Cardiac muscle cell (in vitro differentiated cells and primary cell): Measurements from ENCODE around the gene SLC38A11. TPM values are rescaled to one million over a fixed set of nuclear protein-coding genes. Genes with fewer than 3 reads are reported as not detected.

ENCODE experiments used
- DNase-seq, 2 donors: peaks; one replicate each; pipeline versions ENCODE4 v3.0.0 to v3.0.0-alpha.2; 2010 to 2017; ENCODE audit warnings: low read depth in 1 of 2, low spot score in 1 of 2
- H3K27ac ChIP-seq: fragments of 200-600 bp; sonication (generic); 2 replicates; pipeline ENCODE4 v1.5.1; 2016
- H3K27me3 ChIP-seq: fragments of 200-600 bp; sonication (generic); 2 replicates; pipeline ENCODE4 v1.6.0; 2016; ENCODE audit warnings: control low read depth
- H3K36me3 ChIP-seq: fragments of 200-600 bp; sonication (generic); 2 replicates; pipeline ENCODE4 v1.5.1; 2016; ENCODE audit warnings: control low read depth
- H3K4me1 ChIP-seq: fragments of 200-600 bp; sonication (generic); 2 replicates; pipeline ENCODE4 v1.8.1; 2017; ENCODE audit warnings: low read depth, mild to moderate bottlenecking, mixed run types
- H3K4me3 ChIP-seq: fragments of 200-600 bp; sonication (generic); 2 replicates; pipeline ENCODE4 v1.5.1; 2016; ENCODE audit warnings: mild to moderate bottlenecking
- H3K9me3 ChIP-seq: fragments of 200-600 bp; sonication (generic); 2 replicates; pipeline ENCODE4 v1.5.1; 2017; ENCODE audit warnings: low read depth, mild to moderate bottlenecking, control low read depth
- polyA plus RNA-seq: library from polyadenylated mRNA; unstranded; fragments of >200 nt; fragmentation: Nextera tagmentation; extraction: Ambion mirVana; gene quantifications from 2 replicates; pipeline ENCODE4 v1.2.1, GENCODE V29; 2016
- total RNA-seq: library from RNA; depleted of rRNA; stranded (reverse); fragments of >200 nt; gene quantifications from 2 replicates; pipeline ENCODE4 v1.2.3, GENCODE V29; 2016
- TF ChIP-seq, protein P1 (sequence below): IDR thresholded peaks from 2 replicates; pipeline ENCODE4 v1.5.1; 2012; ENCODE audit warnings: low read depth, mild to moderate bottlenecking, low read length

Gene SLC38A11
- total and polyA plus RNA-seq, 2 experiments from 2014 or later: not detected

DNA sequence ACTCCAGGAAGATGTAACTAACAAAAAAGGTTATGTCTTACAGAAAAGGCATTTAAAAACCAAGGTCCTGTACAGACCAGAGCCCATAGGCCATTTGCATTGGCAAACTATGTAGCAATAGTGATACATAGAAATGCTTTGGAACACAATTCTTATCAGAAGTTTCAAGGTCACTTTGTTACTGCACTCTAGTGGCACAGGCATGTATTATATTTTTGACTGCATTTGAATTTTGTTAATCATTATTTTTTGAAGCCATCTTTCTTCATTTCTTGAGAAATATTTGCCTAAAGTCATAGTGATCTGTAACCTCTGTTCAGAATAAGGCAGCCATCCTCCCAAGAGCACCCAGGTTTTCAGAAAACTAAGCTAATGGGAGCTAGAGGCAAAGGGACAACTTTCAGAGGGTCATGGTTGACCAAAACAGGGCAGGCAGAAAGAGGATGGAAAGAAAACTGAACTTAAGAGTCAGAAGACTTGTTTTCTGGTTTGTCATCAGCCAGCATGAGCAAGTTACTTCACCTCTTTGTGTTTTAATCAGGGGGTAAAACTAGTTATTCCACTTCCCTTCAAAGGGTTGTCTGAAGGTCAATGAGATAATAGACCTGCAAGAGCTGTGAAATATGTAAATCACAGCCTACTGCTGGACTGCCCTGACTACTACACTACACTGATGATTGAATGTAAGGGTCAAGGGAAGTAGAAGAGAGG lies 41.5 kb downstream of the SLC38A11 start:
- TF ChIP-seq, protein P1, sequence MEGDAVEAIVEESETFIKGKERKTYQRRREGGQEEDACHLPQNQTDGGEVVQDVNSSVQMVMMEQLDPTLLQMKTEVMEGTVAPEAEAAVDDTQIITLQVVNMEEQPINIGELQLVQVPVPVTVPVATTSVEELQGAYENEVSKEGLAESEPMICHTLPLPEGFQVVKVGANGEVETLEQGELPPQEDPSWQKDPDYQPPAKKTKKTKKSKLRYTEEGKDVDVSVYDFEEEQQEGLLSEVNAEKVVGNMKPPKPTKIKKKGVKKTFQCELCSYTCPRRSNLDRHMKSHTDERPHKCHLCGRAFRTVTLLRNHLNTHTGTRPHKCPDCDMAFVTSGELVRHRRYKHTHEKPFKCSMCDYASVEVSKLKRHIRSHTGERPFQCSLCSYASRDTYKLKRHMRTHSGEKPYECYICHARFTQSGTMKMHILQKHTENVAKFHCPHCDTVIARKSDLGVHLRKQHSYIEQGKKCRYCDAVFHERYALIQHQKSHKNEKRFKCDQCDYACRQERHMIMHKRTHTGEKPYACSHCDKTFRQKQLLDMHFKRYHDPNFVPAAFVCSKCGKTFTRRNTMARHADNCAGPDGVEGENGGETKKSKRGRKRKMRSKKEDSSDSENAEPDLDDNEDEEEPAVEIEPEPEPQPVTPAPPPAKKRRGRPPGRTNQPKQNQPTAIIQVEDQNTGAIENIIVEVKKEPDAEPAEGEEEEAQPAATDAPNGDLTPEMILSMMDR: peak; percentile 31
- Histone ChIP-seq H3K4me1 (peaks cover 41% of the 10 kb centered on the region), H3K9me3 (no peaks in the 10 kb centered on the region), H3K27me3 (no peaks in the 10 kb centered on the region), H3K27ac (peak overlapping the region; percentile 74), H3K4me3 (no peak overlapping the region), H3K36me3 (no peaks in the 10 kb centered on the region)
- peak; percentile 45 to 48 for DNase-seq

DNA sequence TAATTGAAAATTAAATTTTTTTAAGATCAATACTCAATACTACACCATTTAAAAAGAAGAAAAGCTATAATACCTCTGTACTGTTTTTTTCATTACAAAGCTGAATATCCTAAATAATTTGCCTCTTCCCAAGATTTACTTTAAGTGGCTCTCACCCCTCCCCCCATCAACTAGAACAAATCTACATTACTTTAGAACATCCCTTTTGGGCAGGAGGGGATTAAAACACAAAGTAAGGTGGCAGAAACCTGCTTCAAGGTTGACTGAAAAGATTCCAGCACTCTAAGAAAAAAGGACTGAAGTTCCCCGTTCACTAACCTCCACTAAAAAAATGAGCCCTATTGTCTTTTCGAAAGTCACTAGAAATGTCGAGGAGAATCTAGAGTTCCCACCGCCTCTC lies 42.3 kb downstream of the SLC38A11 start:
- DNase-seq: no peak

DNA sequence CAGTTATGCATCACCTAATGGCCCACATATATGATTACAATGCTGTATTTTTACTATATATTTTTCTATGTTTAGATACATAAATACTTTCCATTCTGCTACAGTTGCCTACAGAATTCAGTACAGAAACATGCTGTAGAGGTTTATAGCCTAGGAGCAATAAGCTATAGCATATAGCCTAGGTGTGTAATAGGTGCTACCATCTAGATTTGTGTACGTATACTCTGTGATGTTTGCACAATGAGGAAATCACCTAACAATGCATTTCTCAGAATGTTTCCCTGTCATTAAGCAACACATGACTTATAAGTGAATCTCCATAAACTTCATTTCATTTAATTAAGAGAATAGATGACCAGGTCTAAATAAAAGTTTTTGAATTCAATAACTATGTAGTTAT lies 43.5 kb downstream of the SLC38A11 start:
- Histone ChIP-seq H3K4me3 (no peak overlapping the region), H3K9me3 (no peaks in the 10 kb centered on the region), H3K27ac (no peak overlapping the region), H3K4me1 (peaks cover 48% of the 10 kb centered on the region), H3K36me3 (no peaks in the 10 kb centered on the region), H3K27me3 (no peaks in the 10 kb centered on the region)
- no peak for DNase-seq
- TF ChIP-seq, protein P1: no peak

More for the DNA sequence above, 42.3 kb downstream of the SLC38A11 start:
- Histone ChIP-seq H3K9me3 (no peaks in the 10 kb centered on the region), H3K27me3 (no peaks in the 10 kb centered on the region), H3K4me1 (peaks cover 48% of the 10 kb centered on the region), H3K36me3 (no peaks in the 10 kb centered on the region), H3K4me3 (no peak overlapping the region), H3K27ac (peak overlapping the region; percentile 74)
- TF ChIP-seq, protein P1: no peak

DNA sequence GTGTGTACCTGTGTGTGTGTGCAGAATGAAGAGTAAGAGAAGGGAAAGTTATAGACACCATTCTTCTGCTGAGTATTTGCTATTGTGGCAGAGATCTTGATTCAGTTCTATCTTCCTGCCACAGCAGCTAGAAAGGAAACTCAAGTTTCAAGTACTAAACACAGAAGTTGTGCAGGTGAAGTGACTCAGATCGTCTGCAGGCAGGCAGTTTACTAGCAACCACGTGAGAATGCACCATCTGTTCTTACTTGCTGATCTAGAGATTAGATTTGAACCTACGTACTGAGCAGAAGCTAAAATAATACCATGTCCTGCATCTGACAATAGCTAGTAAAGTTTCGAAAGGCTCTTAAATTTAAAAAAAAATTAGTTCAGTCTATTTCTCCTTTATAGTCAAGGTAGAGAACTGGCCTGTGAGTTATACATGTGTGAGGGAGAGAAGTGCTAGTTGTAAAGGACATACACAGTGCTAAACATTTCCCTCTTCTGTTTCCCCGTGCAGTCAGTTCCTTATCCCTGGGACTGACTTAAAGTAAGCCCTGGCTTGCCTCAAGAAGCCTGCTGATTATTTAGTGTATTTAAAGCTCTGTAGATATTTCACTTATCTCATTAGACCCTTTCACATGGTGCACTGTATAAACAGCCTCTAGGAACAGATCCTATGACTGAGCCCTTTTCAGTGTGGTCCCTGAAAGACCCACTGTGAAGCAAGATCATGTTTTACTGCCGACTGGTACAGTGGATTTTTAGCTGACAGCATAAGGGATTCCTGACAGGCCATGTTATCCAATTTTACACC lies 45.0 kb downstream of the SLC38A11 start:
- TF ChIP-seq, protein P1: no peak
- H3K27me3 ChIP-seq: no peaks in the 10 kb centered on the region
- no peaks in the 10 kb centered on the region for H3K9me3 ChIP-seq
- peak in 1 of 2 donors; percentile 67 for DNase-seq
- peaks cover 48% of the 10 kb centered on the region for H3K4me1 ChIP-seq
- no peaks in the 10 kb centered on the region for H3K36me3 ChIP-seq
- H3K27ac ChIP-seq: peak overlapping the region; percentile 90
- no peak overlapping the region for H3K4me3 ChIP-seq

DNA sequence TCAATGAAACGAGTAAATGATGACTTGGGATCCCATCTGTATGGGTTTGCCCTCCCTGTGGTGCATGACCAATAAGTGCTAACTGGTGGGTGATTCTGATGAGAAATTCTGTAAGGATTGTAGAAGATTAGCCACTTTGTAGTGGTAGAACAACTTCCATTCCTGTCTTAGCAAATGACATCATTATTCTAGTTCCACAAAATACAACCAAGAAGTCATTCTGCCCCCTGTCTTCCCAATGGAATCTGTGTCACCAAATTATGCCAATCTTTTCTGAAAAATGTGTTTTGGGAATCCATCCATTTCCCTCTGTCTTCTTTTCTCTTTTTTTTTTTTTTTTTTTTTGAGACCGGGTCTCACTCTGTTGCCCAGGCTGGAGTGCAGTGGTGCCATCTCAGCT lies 48.4 kb downstream of the SLC38A11 start:
- TF ChIP-seq, protein P1: no peak
- H3K9me3 ChIP-seq: no peaks in the 10 kb centered on the region
- H3K4me3 ChIP-seq: no peak overlapping the region
- H3K27ac ChIP-seq: no peak overlapping the region
- no peaks in the 10 kb centered on the region for H3K27me3 ChIP-seq
- peaks cover 53% of the 10 kb centered on the region for H3K4me1 ChIP-seq
- no peak for DNase-seq
- H3K36me3 ChIP-seq: no peaks in the 10 kb centered on the region
